GM12892 (cell line): Measurements from ENCODE around the gene FLYWCH2.
A peak's percentile ranks its signal among the peaks of the same experiment; 100 is the strongest.
"Not testable (repeated sequence)": the region's sequence is repeated elsewhere in the genome, so short reads cannot be mapped to it uniquely, and the experiment has no call there.

Experiments
- DNase-seq: peaks from one replicate; pipeline ENCODE4 v3.0.0; 2011; ENCODE audit not compliant: insufficient read length
- FAIRE-seq: peaks from 2 replicates; lab custom pipeline; 2011; peaks lifted over from hg19 to GRCh38; lab: Jason Lieb, UNC
- POLR2A ChIP-seq: IDR thresholded peaks from 2 replicates; pipeline ENCODE4 v1.6.1; 2011; ENCODE audit warnings: low read depth, low read length, control low read depth
- POLR2AphosphoS5 ChIP-seq: IDR thresholded peaks from 2 replicates; pipeline ENCODE4 v1.6.1; 2011; ENCODE audit warnings: low read depth, low read length, control low read depth
- TAF1 ChIP-seq: IDR thresholded peaks from 2 replicates; pipeline ENCODE4 v1.6.1; 2011; ENCODE audit warnings: low read depth, mild to moderate bottlenecking, control low read depth, low read length, borderline replicate concordance

FLYWCH2 gene

DNA sequence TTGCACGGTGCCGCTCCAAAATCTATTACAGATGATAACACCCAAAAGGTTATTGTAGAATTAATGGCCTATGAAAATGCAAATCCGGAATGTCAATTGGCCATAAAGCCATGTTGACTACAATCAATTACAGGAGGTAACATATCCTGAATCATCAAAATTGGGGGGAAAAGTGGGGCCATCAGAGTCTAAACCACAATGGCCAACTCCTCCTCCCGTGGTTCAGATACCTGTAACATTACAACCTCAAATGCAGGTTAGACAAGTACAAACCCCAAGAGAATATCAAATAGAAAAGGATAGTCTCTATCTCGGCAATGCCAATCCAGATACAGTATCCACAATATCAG is 43.6 kb downstream of the FLYWCH2 start:
- FAIRE-seq (peak; percentile 21), DNase-seq (no peak)
- TF ChIP-seq POLR2A (no peak), POLR2AphosphoS5 (no peak), TAF1 (no peak)

DNA sequence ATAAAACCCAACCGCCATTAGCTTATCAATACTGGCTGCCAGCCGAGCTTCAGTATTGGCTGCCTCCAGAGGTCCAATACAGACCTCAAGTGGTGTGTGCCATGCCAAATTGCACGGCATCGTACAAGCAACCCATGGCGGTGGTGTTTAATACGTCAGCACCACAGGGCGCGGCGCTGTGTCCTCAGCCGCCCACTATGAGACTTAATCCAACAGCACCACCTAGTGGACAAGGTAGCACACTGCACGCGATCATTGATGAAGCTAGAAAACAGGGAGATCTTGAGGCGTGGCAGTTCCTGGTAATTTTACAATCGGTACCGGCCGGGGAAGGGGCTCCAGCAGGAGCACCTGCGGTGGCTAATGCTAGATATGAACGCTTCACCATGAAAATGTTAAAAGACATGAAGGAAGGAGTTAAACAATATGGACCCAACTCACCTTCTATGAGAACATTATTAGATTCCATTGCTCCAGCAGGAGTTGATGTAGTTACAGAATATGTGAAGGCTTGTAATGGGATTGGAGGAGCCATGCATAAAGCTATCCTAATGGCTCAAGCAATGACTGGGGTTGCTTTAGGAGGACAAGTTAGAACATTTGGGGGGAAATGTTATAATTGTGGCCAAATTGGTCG is 44.1 kb downstream of the FLYWCH2 start:
- DNase-seq: peak; percentile 48
- FAIRE-seq: peak; percentile 99
- TF ChIP-seq TAF1: no peak
- TF ChIP-seq POLR2A: no peak
- no peak for TF ChIP-seq POLR2AphosphoS5

DNA sequence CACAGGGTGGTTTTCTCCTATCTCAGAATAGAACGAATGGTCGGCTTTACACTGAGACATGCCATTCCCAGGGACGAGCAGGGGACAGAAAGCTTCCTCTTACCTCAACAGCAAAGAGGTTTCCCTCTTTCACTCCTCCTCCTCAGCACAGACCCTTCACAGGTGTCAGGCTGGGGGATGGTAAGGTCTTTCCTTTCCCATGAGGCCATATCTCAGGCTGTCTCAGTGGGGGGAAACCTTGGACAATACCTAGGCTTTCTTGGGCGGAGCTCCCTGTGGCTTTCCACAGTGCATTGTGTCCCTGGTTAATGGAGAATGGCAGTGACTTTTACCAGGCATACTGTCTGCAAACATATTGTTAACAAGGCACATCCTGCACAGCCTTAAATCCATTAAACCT is 45.1 kb downstream of the FLYWCH2 start:
- not testable (repeated sequence) for DNase-seq, FAIRE-seq

DNA sequence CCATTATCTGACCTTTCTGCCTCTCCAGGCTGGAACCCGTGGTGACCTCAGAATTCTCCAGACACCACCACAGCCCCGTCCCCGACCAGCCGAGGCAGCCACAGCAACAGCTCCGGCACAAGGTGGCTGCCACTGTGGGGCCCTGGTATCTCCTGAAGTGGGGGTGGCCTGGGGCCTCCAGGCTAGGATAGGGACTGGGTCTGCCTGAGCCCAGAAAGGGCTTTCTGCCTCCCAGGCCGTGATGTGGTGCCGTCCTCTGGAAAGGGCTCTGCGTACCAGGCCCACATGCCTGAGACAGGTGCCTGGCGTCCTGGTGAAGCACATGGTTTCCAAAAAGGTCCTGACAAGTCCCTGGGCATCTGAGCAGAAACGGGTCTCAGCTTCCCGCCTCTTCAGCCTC is 45.8 kb downstream of the FLYWCH2 start:
- no peak for DNase-seq
- no peak for FAIRE-seq
- TF ChIP-seq POLR2A (no peak), TAF1 (no peak), POLR2AphosphoS5 (no peak)

DNA sequence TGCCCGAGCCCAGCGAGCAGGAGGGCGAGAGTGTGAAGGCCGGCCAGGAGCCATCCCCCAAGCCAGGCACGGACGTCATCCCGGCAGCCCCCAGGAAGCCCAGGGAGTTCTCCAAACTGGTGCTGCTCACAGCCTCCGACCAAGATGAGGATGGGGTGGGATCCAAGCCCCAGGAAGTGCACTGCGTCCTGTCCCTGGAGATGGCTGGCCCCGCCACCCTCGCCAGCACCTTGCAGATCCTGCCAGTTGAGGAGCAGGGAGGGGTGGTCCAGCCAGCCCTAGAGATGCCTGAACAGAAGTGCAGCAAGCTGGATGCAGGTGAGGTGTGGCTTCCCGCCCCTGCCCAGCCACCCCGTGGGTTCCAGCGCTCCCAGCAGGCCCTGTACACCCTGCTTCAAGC is 46.7 kb downstream of the FLYWCH2 start:
- no peak for DNase-seq
- no peak for TF ChIP-seq POLR2AphosphoS5
- no peak for TF ChIP-seq POLR2A
- TF ChIP-seq TAF1: no peak
- FAIRE-seq: no peak

GRCh38 chr16:2930236-2930635 is 47.2 kb downstream of the FLYWCH2 start:
- no peak for DNase-seq
- FAIRE-seq: no peak
- TF ChIP-seq POLR2AphosphoS5 (no peak), POLR2A (no peak), TAF1 (no peak)

- FAIRE-seq, DNase-seq: not testable (repeated sequence)
Measured at GRCh38 chr16:2931231-2931914, 48.4 kb downstream of the FLYWCH2 start.

GRCh38 chr16:2933136-2933535 is 50.1 kb downstream of the FLYWCH2 start:
- FAIRE-seq (no peak), DNase-seq (no peak)
- TF ChIP-seq POLR2AphosphoS5 (no peak), POLR2A (no peak), TAF1 (no peak)

DNA sequence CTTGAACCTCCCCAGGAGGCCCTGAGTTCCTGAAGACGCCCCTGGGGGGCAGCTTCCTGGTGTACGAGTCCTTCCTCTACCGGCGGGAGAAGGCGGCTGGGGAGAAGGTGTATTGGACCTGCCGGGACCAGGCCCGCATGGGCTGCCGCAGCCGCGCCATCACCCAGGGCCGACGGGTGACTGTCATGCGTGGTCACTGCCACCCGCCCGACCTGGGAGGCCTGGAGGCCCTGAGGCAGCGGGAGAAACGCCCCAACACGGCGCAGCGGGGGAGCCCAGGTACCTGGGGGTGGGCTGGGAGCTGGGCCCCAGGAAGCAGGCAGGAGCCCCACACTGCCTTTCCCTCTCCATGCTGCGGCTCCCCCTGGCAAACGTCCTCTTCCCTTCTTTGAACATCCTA is 50.7 kb downstream of the FLYWCH2 start:
- DNase-seq: no peak
- no peak for TF ChIP-seq POLR2AphosphoS5
- no peak for TF ChIP-seq POLR2A
- TF ChIP-seq TAF1: no peak
- FAIRE-seq: no peak

GRCh38 chr16:2934450-2934849 is 51.4 kb downstream of the FLYWCH2 start:
- TF ChIP-seq POLR2AphosphoS5 (no peak), POLR2A (no peak), TAF1 (no peak)
- DNase-seq: no peak

DNA sequence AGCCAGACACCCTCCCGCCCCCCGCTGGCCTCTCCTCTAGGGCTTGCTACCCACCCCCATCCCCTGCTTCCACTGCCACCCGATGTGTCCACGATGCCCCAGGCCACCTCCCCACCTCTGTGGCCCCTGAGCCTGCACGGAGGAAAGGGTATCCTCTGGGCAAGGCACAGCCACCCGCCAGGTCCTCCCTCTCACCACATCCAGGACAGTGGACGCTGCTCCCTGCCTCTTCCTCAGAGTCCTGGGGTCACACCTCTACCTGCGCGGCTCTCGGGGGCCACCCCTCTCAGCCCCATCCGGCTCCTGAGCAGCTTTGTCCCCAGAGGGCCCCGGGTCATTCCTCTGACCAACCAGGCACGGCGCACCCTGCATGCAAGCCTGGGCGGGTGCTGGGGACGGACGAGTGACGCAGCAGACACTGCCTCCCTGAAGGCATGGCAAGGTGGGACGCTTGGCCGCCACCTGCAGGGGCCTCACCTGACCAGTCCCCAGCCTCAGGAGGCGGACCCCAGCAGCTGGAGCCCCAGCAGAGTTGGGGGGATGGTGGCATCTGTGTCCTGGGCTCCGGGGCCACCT is 53.5 kb downstream of the FLYWCH2 start:
- no peak for DNase-seq
- TF ChIP-seq POLR2AphosphoS5 (no peak), POLR2A (no peak), TAF1 (no peak)
- FAIRE-seq: no peak

More at GRCh38 chr16:2934450-2934849, 51.4 kb downstream of the FLYWCH2 start:
- no peak for FAIRE-seq

GRCh38 chr16:2937170-2937569 is 54.2 kb downstream of the FLYWCH2 start:
- no peak for DNase-seq
- no peak for TF ChIP-seq TAF1
- no peak for TF ChIP-seq POLR2AphosphoS5
- no peak for TF ChIP-seq POLR2A
- FAIRE-seq: no peak
